HG02571 (cell line): ENCODE data around the gene OLIG2.

ENCODE experiments used
- ATAC-seq: cut with Tn5 transposase; IDR thresholded peaks from one replicate; pipeline ENCODE4 v1.9.1; 2021; ENCODE audit warnings: mild to moderate bottlenecking, moderate library complexity; ENCODE audit not compliant: unreplicated experiment

Gene OLIG2

DNA sequence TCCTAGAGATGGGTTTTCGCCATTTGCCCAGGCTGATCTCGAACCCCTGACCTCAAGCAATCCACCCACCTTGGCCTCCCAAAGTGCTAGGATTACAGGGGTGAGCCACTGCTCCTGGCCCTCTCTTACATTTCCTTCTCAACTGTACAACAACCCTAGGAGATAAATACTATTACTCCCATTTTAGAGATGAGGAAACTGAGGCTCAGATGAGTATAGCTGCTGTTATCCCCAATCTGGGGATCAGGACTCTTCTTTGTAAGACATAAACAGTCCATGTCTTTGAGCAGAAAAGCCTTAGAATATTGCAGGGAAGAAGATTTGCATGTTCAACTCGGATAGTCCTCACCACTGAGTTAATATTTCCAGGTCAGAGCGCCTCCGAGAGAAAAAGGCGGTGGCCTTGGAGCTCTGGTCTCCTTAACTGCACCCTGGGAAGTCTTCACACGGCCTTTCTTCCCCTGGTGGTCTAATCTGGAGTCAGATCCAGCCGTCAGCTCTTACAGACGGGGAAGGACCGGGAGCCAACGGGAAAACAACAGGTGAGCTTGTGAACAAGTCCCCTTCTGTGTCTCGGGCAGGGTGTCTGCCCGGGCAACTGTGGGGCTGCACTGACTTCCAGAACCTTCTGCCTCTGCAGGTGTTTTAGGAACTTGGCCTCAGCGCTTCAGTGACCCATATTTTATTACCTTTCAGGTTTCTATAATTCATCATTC, 38.3 kb downstream of the OLIG2 start:
- ATAC-seq: no peak

DNA sequence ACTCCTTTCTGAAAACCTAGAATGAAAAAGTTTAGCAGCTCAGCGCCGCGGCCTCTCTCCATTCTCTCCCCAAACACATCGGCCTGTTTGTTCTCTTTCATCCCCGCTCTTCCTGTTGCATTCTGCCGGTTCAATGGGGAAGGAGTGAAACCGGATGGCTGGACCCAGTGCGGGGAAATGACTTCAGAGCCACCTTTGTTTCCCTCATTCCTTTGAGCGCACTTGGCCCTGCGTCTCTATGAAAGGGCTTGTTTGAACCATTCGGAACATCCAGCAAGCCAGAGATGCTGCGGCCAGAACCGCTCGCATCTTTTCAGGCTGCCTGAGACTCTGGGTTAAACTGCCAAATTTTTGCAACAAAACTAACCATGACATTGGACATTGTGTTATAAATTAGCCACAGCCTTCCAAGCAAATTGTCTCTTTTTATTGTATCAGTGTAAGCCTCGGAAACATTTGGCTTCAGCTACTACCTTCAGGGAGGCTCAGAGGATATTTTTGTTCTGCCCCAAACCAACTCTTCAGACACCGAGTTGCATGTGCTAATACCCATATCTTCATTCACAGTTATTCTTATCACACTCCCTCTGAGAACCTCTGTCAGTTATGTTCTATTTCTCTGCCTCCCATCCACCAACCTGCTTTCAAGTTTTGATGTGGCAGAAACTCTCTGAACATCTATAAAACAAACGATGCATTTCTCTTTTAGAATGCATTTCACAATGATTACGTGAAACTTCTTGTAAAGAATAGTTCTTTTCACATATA, 39.1 kb downstream of the OLIG2 start:
- ATAC-seq: no peak

DNA sequence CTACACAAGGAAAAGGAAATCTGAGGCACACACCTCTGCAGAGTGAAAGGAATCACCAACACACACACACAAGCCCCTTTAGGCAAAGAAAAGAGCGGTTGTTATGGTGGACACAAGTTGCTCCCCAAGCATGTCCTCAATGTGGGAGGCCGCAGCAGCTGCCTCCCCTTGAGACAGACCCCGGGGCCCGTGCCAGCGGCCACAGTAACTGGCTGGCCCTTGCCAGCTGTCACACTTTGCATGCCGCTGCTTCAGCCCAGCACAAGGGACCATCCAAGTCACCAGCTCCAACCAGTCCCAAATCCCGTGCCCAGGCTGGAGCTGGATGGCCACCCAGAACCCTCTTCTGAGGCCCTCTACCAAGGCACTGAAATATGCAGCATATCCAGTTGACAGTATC, 41.3 kb downstream of the OLIG2 start:
- no peak for ATAC-seq

DNA sequence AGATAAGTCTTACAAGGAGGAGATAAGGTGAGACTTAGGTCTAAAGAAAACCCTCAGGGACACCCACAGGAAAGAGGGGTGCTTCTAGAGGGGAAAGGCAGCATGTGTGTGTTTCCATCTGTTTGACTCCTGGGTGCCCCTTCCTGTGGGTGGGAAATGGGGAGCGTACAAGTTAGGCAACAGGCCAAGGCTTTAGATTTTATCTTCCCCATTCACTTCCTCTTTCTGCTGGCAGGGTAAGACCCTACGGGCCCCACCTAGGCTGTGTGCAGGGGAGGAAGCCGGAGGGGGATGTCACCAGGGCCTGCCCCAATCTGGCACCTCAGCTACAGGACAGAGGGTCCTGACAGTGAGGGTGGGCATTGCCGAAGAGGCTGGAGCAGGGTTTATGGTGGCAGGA, 41.7 kb downstream of the OLIG2 start:
- no peak for ATAC-seq

DNA sequence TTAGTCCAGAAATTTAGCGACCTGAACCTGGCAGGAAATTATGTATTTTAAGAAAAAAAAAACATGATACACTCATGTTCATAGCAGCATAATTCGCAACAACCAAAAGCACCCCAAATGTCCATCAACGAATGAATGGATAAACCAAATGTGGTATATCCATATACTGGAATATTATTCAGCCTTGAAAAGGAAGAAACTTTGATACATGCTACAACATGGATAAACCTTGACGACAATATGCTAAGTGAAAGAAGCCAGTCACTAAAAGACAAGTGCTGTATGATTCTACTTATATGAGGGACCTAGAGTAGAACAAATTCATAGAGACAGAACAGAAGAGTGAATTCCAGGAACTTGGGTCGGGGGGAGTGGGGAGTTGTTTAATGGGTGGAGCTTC, 43.5 kb downstream of the OLIG2 start:
- no peak for ATAC-seq

DNA sequence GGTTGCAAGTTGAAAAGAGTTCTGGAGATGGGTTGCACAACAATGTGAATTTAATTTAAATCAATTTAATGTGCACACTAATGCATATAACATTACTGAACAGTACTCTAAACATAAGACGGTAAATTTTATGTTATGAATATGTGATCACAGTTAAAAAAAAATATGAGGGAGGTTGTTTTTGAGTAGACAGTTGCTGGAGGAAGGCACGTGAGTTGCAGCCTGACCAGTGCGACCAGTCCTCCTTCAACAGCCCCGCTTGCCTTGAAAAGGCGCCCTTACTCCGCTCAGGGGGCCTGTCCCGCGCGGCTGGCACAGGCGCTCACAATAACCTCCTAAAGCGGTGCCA, 43.9 kb downstream of the OLIG2 start:
- ATAC-seq: no peak

DNA sequence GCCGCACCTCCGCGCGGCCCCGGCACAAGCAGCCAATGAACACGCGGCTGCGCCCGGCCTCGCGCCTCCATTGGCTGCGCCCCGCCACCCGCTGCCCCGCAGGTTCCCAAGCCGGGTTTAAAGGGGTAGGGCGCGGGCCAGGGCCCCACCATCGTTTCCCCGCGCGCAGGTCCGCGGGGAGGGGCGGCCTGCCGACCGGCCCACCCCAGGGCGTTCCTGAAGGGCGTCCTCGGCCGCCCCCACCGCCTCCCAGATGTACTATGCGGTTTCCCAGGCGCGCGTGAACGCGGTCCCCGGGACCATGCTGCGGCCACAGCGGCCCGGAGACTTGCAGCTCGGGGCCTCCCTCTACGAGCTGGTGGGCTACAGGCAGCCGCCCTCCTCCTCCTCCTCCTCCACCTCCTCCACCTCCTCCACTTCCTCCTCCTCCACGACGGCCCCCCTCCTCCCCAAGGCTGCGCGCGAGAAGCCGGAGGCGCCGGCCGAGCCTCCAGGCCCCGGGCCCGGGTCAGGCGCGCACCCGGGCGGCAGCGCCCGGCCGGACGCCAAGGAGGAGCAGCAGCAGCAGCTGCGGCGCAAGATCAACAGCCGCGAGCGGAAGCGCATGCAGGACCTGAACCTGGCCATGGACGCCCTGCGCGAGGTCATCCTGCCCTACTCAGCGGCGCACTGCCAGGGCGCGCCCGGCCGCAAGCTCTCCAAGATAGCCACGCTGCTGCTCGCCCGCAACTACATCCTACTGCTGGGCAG, 44.4 kb downstream of the OLIG2 start, which contains the start of gene OLIG1:
Gene OLIG1 (plus strand): TSS at position 148 of the 750 bp plus-strand sequence. CDS start 106 bp downstream, at position 254.
- no peak for ATAC-seq

DNA sequence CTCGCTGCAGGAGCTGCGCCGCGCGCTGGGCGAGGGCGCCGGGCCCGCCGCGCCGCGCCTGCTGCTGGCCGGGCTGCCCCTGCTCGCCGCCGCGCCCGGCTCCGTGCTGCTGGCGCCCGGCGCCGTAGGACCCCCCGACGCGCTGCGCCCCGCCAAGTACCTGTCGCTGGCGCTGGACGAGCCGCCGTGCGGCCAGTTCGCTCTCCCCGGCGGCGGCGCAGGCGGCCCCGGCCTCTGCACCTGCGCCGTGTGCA, 44.9 kb downstream of the OLIG2 start:
- ATAC-seq: no peak

DNA sequence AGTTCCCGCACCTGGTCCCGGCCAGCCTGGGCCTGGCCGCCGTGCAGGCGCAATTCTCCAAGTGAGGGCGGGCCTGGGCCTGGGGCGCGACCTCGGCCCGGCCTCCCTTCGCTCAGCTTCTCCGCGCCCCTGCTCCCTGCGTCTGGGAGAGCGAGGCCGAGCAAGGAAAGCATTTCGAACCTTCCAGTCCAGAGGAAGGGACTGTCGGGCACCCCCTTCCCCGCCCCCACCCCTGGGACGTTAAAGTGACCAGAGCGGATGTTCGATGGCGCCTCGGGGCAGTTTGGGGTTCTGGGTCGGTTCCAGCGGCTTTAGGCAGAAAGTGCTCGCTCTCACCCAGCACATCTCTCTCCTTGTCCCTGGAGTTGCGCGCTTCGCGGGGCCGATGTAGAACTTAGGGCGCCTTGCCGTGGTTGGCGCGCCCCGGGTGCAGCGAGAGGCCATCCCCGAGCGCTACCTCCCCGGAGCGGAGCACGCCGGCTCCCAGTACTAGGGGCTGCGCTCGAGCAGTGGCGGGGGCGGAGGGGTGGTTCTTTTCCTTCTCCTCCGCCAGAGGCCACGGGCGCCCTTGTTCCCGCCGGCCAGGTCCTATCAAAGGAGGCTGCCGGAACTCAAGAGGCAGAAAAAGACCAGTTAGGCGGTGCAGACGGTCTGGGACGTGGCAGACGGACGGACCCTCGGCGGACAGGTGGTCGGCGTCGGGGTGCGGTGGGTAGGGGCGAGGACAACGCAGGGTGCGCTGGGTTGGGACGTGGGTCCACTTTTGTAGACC, 45.4 kb downstream of the OLIG2 start:
- no peak for ATAC-seq

DNA sequence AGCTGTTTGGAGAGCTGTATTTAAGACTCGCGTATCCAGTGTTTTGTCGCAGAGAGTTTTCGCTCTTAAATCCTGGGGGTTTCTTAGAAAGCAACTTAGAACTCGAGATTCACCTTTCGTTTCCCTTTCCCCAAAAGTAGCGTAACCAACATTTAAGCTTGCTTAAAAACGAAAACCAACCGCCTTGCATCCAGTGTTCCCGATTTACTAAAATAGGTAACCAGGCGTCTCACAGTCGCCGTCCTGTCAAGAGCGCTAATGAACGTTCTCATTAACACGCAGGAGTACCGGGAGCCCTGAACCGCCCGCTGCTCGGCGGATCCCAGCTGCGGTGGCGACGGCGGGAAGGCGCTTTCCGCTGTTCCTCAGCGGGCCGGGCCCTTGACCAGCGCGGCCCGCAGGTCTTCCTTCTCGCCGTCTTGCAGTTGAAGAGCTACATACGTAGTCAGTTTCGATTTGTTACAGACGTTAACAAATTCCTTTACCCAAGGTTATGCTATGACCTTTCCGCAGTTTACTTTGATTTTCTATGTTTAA, 46.1 kb downstream of the OLIG2 start:
- no peak for ATAC-seq

DNA sequence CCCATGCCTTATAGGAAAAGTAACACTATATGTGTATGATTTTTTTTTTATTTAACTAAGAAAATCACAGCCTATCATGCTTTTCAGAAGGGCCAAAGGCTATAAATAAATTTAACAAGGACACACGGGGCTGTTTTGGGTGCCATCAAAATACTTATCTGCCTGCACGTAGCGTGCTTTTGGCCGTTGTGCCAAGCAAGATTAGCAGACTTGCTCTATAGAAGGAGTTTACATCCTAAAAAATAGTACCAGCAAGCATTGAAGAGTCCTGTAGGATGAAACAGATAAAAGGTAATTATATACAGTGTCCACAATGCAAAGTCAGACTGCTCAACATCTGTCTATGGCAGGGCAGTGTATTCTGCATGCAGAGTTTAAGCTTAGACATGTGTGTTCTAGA, 47.9 kb downstream of the OLIG2 start:
- no peak for ATAC-seq

DNA sequence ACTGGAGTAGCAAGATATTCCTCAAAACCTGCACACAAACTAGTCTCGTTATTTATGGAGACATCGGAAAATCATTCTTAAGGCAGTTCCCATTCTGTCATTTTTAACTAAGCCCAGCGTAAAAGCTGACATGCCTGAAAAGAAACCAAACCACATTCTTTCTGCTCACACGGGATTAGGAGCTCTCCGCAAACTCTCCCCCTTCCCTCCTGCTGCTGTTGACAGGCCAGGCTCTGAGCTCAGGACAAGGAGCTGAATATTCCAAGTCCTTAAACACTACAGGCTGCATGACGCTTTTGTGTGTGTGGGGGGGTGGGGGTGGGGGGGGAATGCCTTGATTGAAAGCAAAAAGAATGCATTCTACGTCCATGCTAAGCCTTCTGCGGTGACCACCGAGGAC, 49.4 kb downstream of the OLIG2 start:
- no peak for ATAC-seq

DNA sequence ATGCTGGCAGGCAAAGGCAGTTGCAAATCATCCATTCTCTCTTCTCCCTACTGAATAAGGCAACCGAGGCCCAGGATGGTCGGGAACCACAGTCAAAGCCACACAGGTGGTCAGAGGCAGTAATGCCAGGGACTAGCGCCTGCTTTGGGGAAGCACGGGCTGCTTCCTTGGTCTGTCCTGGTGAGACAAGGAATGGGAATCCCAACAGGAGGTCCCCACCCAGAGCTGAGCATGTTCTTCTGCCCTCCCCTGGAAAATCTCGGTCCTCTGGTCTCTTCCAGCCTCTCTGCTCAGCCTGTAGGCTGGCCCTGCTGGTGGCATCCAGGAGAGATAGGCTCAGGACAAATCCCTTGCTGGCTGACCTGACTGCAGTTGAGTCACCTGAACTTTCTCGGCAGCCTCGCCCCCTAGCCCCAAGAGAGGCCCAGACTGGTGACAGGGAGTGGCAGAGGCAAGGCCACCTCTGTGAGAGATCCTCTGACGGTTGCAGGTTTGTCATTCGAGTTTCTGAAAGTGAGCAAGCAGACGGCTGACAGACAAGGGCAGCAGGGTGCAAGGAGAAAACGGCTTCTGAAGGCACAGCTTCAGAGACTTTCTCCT, 50.0 kb downstream of the OLIG2 start:
- ATAC-seq: no peak

DNA sequence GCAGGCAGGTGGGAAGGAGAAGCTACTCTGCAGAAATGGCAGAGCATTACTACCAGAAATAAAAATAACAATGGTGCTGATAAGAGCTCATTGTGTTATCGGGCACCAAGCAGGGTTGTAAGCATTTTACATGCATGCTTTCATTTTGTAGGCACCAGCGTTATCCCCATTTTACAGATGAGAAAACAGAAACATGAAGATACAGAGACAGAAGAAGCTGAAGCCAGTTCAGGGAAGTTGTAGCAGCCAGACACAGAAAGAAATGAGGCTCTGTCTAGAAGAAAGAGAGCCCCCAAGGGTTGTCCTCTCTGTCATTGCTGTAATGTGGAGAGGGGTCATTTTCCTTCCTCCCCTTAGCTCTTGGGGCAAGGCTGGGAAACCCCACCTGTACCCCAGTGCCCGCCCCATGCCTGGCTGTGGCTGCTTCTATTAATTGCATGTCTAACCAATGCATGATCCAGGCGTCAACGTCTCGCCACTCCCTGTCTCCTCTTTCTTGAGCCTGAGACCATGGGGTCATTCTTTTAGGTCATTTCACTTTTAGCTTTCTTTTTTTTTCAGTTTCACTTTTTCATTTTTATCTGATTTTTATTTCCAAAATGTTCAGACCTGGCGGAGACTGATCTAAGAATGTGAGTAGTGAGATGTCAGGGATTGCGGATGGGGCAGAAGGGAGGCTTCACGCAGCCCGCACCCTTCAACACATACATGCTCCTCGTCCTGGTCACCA, 51.0 kb downstream of the OLIG2 start:
- ATAC-seq: no peak
